GM19397 (cell line): ENCODE results near the gene DENND1B.

Experiments used
- ATAC-seq: cut with Tn5 transposase; IDR thresholded peaks from one replicate; pipeline ENCODE4 v1.9.1; 2021; ENCODE audit warnings: mild to moderate bottlenecking, moderate library complexity; ENCODE audit not compliant: unreplicated experiment

Gene DENND1B

GRCh38 chr1:197472141-197472540, 303.1 kb downstream of the DENND1B start:
- no peak for ATAC-seq

GRCh38 chr1:197471248-197471985, 303.9 kb downstream of the DENND1B start:
- ATAC-seq = no peak

GRCh38 chr1:197470330-197470729, 304.9 kb downstream of the DENND1B start:
- ATAC-seq = no peak

GRCh38 chr1:197469620-197470210, 305.6 kb downstream of the DENND1B start:
- ATAC-seq = no peak

GRCh38 chr1:197468543-197469175, 306.6 kb downstream of the DENND1B start:
- no peak for ATAC-seq

- ATAC-seq = no peak
Measured at GRCh38 chr1:197467881-197468280, 307.4 kb downstream of the DENND1B start.

- no peak for ATAC-seq
Measured at GRCh38 chr1:197466813-197467212, 308.5 kb downstream of the DENND1B start.

DNA sequence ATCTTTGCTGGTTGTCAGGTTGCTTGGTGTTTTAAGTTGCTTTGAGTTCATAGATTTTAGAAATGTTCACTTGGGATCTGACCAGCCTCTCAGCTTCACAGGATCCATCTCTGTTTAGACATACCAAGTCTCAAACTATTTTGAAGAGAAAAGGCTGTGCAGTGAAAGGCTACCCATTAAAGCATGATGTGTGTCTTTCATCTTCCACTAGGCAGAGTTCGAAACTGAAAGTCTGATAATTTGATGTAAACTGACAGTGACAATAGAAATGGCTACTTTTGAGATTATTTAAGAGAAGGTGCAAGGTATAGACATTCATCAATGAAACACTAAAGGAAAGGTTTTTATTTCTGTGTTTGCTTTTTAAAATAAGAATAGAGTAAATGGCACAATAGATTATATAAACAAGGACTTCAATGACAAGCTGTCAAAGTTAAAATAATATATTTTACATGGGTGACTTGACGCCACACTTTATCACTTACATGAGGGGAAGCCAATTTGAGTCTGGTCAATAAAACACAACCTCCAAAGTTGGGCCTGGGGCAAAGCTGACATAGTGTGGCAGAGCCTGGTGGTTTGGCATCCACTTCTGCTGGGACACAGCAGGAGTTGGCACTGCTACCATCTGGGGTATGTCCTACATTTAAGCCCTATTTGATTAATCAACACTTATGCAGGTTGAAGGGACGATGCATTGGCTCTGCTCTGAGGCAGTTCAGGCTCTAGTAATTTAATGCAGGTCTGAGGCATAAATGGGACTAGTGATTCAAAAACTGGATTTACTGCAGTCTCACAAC, 309.6 kb downstream of the DENND1B start:
- no peak for ATAC-seq

DNA sequence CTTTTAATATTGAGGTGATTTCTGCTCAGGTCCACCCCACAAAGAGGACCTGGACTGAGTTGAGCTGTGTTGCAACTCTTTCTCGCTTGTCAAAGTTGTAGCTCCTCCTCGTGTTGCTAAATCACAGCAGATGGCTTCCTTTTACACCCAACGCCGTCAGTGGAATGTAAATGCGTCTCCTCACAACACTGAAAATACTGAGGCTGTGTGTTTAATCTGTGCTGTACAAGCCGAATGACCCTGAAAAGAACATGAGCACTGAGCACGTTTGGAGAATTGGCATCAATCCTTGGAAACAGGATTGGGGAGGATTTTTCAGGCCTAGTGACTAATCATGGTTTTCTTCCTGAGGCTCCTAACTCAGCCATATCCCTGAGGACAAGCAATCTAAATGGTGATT, 311.2 kb downstream of the DENND1B start:
- no peak for ATAC-seq

- no peak for ATAC-seq
Measured at GRCh38 chr1:197463142-197463541, 312.1 kb downstream of the DENND1B start.

DNA sequence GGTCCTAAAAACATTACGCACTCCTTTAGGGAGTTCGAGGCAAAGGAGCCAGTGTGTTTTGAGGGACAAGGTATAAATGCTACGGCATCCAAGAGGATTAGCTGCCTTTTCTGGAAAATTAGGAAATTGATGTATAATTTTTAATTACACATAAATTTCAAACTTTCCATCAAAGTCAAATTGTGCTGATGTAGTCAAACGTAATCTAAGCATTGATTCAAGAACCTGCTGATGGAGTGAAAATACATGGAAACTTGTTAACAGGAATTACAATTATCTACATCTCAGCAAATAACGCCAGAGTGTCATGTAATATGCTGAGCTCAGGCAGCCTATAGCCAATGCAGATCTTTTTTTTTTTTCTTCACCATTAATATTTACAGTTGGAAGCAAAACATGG, 312.7 kb downstream of the DENND1B start:
- no peak for ATAC-seq
